AG04450 (cell line): ENCODE measurements around the gene ATP6V0D1. TPM values are rescaled to one million over a fixed set of nuclear protein-coding genes. Genes with fewer than 3 reads are reported as not detected.

ENCODE experiments used
- CTCF ChIA-PET: fragments of 300-600, 350-600 bp; formaldehyde crosslinking; extraction: SDS; loops from one replicate; lab custom pipeline; 2022; ENCODE audit warnings: antibody characterized with exemption, inconsistent platforms; lab: Charles Lee
- POLR2A ChIA-PET: fragments of 350-600 bp; formaldehyde crosslinking; extraction: SDS; loops from one replicate; lab custom pipeline; 2021; ENCODE audit warnings: antibody characterized with exemption, inconsistent platforms; lab: Yijun Ruan, JAX
- DNase-seq: peaks from one replicate; pipeline ENCODE4 v3.0.0-alpha.2; 2011; ENCODE audit warnings: low read depth, low spot score
- H3K27ac ChIP-seq: one replicate; pipeline ENCODE4 v1.5.1; 2012; ENCODE audit warnings: low read depth, low read length, control low read depth
- H3K27me3 ChIP-seq: one replicate; pipeline ENCODE4 v1.6.0; 2012; ENCODE audit warnings: low read length; ENCODE audit not compliant: control insufficient read depth, insufficient read depth
- H3K4me3 ChIP-seq: 2 replicates; pipeline ENCODE4 v1.5.1; 2011; ENCODE audit warnings: mild to moderate bottlenecking, low read depth, low read length, control low read depth
- H3K9me3 ChIP-seq: 2 replicates; pipeline ENCODE4 v1.5.1; 2012; ENCODE audit warnings: low read length; ENCODE audit not compliant: control insufficient read depth, insufficient read depth
- polyA plus RNA-seq: library from polyadenylated mRNA; depleted of rRNA; stranded (reverse); fragments of >200 nt; gene quantifications from 2 replicates; pipeline ENCODE4 v1.2.3, GENCODE V29; 2011
- TF ChIP-seq, protein P1 (sequence below): IDR thresholded peaks from 2 replicates; pipeline ENCODE4 v1.5.1; 2011; ENCODE audit warnings: low read depth, low read length, control low read depth, inconsistent platforms

Gene ATP6V0D1
- polyA plus RNA-seq, 1 experiment: 101 TPM

DNA sequence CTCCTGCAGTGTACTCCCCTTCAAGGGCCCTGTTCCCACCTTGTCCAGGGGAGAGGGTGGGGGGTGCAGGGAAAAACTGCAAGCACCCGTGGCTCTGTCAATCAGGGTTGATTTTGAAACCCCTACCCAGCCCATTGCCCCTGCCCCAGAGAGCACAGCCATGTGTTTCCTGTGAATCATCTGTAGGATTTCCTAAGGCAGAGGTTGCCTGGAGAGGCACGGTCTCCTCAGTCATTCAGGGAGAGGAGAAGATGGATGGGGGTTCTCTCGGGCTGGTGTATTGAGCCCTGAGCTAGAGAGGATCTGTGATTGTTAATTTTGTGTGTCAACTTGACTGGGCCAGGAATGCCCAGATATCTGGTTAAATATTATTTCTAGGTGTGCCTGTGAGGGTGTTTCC is 5.8 kb upstream of the ATP6V0D1 start:
- CTCF ChIA-PET: interaction anchor here (1.7 to 6.2 kb wide), 2 partner anchors 27 to 34 kb away, joined by 5 to 41 read pairs; no protein-coding TSS in a partner anchor
- Histone ChIP-seq H3K9me3 (no peaks in the 10 kb centered on the region), H3K27ac (no peak overlapping the region), H3K4me3 (no peak overlapping the region), H3K27me3 (no peaks in the 10 kb centered on the region)
- TF ChIP-seq, protein P1, sequence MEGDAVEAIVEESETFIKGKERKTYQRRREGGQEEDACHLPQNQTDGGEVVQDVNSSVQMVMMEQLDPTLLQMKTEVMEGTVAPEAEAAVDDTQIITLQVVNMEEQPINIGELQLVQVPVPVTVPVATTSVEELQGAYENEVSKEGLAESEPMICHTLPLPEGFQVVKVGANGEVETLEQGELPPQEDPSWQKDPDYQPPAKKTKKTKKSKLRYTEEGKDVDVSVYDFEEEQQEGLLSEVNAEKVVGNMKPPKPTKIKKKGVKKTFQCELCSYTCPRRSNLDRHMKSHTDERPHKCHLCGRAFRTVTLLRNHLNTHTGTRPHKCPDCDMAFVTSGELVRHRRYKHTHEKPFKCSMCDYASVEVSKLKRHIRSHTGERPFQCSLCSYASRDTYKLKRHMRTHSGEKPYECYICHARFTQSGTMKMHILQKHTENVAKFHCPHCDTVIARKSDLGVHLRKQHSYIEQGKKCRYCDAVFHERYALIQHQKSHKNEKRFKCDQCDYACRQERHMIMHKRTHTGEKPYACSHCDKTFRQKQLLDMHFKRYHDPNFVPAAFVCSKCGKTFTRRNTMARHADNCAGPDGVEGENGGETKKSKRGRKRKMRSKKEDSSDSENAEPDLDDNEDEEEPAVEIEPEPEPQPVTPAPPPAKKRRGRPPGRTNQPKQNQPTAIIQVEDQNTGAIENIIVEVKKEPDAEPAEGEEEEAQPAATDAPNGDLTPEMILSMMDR: no peak
- DNase-seq: no peak
- POLR2A ChIA-PET: no interaction called here

- ChIA-PET CTCF (interaction anchor here (1.8 to 5.5 kb wide), 2 partner anchors 8 to 30 kb away, joined by 6 to 49 read pairs; no protein-coding TSS in a partner anchor), POLR2A (no interaction called here)
- no peak for DNase-seq
- no peak overlapping the region for H3K27ac ChIP-seq
- no peak overlapping the region for H3K4me3 ChIP-seq
- H3K9me3 ChIP-seq: no peaks in the 10 kb centered on the region; the same call in 1 of the 2 replicates
- H3K27me3 ChIP-seq: no peaks in the 10 kb centered on the region
- TF ChIP-seq, protein P1: no peak
Measured at GRCh38 chr16:67483731-67484525, 3.0 kb upstream of the ATP6V0D1 start.

DNA sequence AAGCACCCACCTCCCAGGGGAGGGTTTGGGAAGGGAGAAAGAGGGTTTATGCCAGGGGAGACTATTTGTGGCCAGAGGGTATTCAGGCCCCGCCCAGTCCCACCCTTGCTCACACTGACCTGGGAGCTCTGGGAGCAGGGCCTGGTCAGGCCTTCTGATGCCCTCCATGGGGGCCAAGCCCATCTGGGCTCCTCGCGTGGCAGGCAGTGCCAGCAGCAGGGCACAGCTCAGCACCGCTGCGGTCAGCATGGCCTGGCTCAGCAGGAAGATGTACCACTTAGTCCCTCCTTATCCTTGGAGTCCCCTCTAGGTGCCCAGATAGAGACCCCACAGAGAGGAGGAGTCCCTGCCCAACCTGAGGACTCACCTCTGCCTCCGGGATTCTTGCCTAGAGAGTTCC is 2.2 kb upstream of the ATP6V0D1 start, which contains the start of gene AGRP:
Gene AGRP, minus strand, starts transcription at position 398 of the 400 bp plus-strand sequence. Its CDS starts 149 bp downstream, at position 249.
- Histone ChIP-seq H3K4me3 (no peak within 1 kb of the TSS; the same call in 1 of the 2 replicates), H3K27me3 (no peaks in the 10 kb centered on the region), H3K27ac (no peak within 1 kb of the TSS), H3K9me3 (no peaks in the 10 kb centered on the region; the same call in 1 of the 2 replicates)
- DNase-seq: no peak
- POLR2A ChIA-PET: no interaction called here
- TF ChIP-seq, protein P1: no peak
- CTCF ChIA-PET: interaction anchor here (1.0 to 5.5 kb wide), 3 partner anchors 9 to 57 kb away, joined by 3 to 54 read pairs (median 49); no protein-coding TSS in a partner anchor

GRCh38 chr16:67482233-67482924 is 1.4 kb upstream of the ATP6V0D1 start:
- Histone ChIP-seq H3K4me3 (peak overlapping the region; percentile 71), H3K9me3 (no peaks in the 10 kb centered on the region; the same call in 1 of the 2 replicates), H3K27me3 (no peaks in the 10 kb centered on the region), H3K27ac (peak overlapping the region; percentile 57)
- ChIA-PET CTCF (interaction anchor here (1.0 to 5.5 kb wide), 7 partner anchors 10 to 56 kb away, joined by 3 to 54 read pairs (median 10); no protein-coding TSS in a partner anchor), POLR2A (interaction anchor here (0.6 kb wide), 1 partner anchor 121 kb away, joined by 3 read pairs; no protein-coding TSS in a partner anchor)
- TF ChIP-seq, protein P1: no peak
- no peak for DNase-seq
